ENCODE measurements around the gene INPP4A.

INPP4A gene

DNA sequence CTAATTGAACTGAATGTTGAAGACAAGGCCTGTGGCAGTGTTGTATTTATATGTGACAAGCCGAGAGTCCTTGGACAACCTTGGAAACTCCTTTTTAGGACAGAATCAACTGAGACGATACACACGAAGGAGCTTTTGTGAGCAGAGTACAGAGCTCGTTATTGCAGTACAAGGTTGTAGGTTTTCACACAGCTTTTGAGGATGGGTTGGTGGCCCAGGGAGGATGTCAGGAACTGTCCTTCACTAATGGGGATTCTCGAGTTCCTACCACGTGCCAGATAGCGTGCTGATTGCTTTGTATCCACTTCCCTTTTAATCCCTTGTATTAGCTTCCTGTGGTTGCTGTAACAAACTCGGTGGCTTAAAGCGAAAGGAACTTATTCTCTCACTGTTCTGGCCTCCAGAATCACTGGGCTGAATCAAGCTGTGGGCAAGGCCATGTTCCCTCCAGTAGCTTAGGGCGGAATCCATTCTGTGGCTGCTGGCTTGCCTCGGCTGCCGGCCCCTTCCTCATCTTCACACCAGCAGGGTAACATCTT lies 20.2 kb downstream of the INPP4A start:
- peak; percentile 17; the same call in 1 of the 3 replicates for ATAC-seq
- TF ChIP-seq, protein P1, sequence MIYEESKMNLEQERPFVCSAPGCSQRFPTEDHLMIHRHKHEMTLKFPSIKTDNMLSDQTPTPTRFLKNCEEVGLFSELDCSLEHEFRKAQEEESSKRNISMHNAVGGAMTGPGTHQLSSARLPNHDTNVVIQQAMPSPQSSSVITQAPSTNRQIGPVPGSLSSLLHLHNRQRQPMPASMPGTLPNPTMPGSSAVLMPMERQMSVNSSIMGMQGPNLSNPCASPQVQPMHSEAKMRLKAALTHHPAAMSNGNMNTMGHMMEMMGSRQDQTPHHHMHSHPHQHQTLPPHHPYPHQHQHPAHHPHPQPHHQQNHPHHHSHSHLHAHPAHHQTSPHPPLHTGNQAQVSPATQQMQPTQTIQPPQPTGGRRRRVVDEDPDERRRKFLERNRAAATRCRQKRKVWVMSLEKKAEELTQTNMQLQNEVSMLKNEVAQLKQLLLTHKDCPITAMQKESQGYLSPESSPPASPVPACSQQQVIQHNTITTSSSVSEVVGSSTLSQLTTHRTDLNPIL (CRISPR knock-in tag; IDR thresholded peaks at IDR 0.05; ENCODE audit: low read depth) = no peak
- no peak for TF ChIP-seq SNAI2 (CRISPR knock-in tag; IDR thresholded peaks at IDR 0.05)
- no peak for TF ChIP-seq ZNF70 (CRISPR knock-in tag; IDR thresholded peaks at IDR 0.05)
- TF ChIP-seq, protein P2, sequence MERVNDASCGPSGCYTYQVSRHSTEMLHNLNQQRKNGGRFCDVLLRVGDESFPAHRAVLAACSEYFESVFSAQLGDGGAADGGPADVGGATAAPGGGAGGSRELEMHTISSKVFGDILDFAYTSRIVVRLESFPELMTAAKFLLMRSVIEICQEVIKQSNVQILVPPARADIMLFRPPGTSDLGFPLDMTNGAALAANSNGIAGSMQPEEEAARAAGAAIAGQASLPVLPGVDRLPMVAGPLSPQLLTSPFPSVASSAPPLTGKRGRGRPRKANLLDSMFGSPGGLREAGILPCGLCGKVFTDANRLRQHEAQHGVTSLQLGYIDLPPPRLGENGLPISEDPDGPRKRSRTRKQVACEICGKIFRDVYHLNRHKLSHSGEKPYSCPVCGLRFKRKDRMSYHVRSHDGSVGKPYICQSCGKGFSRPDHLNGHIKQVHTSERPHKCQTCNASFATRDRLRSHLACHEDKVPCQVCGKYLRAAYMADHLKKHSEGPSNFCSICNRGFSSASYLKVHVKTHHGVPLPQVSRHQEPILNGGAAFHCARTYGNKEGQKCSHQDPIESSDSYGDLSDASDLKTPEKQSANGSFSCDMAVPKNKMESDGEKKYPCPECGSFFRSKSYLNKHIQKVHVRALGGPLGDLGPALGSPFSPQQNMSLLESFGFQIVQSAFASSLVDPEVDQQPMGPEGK (CRISPR knock-in tag; IDR thresholded peaks at IDR 0.05; ENCODE audit: borderline replicate concordance) = no peak
- TF ChIP-seq ISL1 (CRISPR knock-in tag; IDR thresholded peaks at IDR 0.05) = no peak
- TF ChIP-seq ZFP30 (CRISPR knock-in tag; IDR thresholded peaks at IDR 0.05) = no peak
- TF ChIP-seq GLIS3 (CRISPR knock-in tag; IDR thresholded peaks at IDR 0.05) = no peak
- no peak for TF ChIP-seq OSR1 (CRISPR knock-in tag; IDR thresholded peaks at IDR 0.05)
- TF ChIP-seq ZNF565 (CRISPR knock-in tag; conservative IDR thresholded peaks at IDR 0.05; ENCODE audit: low read depth) = no peak
- TF ChIP-seq ZC3H10 (CRISPR knock-in tag; IDR thresholded peaks at IDR 0.05) = no peak
- no peak for TF ChIP-seq ZNF8 (CRISPR knock-in tag; IDR thresholded peaks at IDR 0.05)
- TF ChIP-seq ZFP3 (CRISPR knock-in tag; IDR thresholded peaks at IDR 0.05) = no peak
- TF ChIP-seq, protein P3, sequence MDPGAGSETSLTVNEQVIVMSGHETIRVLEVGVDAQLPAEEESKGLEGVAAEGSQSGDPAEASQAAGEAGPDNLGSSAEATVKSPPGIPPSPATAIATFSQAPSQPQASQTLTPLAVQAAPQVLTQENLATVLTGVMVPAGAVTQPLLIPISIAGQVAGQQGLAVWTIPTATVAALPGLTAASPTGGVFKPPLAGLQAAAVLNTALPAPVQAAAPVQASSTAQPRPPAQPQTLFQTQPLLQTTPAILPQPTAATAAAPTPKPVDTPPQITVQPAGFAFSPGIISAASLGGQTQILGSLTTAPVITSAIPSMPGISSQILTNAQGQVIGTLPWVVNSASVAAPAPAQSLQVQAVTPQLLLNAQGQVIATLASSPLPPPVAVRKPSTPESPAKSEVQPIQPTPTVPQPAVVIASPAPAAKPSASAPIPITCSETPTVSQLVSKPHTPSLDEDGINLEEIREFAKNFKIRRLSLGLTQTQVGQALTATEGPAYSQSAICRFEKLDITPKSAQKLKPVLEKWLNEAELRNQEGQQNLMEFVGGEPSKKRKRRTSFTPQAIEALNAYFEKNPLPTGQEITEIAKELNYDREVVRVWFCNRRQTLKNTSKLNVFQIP (CRISPR knock-in tag; IDR thresholded peaks at IDR 0.05; ENCODE audit: borderline replicate concordance, low read depth) = no peak
- no peak for TF ChIP-seq TOX (CRISPR knock-in tag; IDR thresholded peaks at IDR 0.05; ENCODE audit: borderline replicate concordance)
- no peak for TF ChIP-seq RARB (CRISPR knock-in tag; IDR thresholded peaks at IDR 0.05)
- TF ChIP-seq ARNTL (CRISPR knock-in tag; IDR thresholded peaks at IDR 0.05; ENCODE audit: borderline replicate concordance, low read depth) = no peak

DNA sequence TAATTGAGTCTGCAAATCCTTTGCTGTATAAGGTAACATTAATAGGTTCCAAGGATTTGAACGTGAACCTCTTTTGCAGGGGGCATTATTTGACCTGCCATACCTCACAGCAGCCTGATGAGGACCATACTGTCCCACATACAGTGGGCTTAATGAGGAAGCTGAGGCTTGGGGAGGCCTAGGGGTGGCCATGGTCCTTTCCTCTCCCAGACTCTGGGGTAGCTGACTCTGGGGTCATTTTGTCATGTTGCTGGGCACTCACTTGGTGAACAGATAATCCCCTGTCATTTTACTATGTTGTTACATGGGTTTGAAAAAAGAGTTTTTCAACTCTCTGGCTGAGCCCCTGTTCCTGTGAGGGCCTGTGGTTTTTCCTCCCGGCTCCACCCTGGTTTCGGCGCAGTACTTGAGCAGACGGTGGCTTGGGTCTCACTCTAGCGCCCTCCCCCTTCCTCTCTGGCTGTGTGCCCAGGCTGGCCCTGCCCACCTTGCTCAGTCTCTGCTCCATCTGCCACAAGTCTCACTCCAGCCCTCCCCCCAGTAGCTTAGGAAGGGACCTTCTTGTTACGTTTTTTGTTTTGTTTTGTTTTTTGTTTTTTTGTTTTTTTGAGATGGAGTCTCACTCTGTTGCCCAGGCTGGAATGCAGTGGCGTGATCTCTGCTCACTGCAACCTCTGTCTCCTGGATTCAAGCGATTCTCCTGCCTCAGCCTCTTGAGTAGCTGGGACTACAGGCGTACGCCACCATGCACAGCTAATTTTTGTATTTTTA lies 21.0 kb downstream of the INPP4A start:
- ATAC-seq = peak; percentile 86

DNA sequence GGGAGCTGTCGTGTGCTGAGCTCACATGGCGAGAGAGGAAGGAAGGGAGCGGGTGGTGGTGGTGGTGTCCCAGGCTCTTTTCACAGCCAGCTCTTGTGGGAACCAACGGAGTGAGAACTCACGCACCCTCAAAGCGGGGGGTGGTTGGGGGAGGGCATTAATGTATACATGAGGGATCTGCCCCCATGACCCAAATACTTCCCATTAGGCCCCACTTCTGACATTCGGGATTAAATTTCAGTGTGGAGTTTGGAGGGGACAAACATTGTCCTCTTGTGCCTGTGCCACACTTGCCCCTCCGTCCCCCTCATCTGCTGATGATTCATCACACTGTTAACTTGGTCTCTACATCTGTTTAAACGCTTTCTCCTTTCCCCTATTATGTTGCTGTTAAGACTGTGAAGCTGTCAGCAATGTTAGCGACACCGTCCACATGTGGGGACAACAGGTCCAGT lies 22.5 kb downstream of the INPP4A start:
- TF ChIP-seq ZFP3 (CRISPR knock-in tag; IDR thresholded peaks at IDR 0.05) = no peak
- no peak for ATAC-seq

More for the DNA sequence above, 21.0 kb downstream of the INPP4A start:
- no peak for TF ChIP-seq GLIS3 (CRISPR knock-in tag; IDR thresholded peaks at IDR 0.05)
- TF ChIP-seq CSDC2 (CRISPR knock-in tag; IDR thresholded peaks at IDR 0.05) = no peak

DNA sequence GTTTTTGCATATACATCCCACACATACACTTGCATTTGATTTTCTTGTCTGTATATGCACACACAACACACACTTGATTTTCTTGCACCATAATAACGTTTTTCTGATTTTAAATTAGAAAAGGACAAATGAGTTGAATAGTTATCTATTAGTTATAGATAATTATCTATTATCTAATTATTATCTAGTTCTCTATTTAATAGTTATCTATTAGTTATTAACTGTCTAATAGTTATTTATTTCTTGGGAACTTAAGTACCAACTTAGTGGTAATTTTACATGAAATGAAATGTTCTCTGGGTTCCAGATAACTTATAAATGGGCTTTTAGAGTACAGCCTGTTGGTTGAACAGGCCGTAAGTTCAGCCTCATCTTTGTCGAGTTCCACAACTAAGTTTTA lies 23.0 kb downstream of the INPP4A start:
- ATAC-seq = no peak
- TF ChIP-seq PPARA (CRISPR knock-in tag; IDR thresholded peaks at IDR 0.05; ENCODE audit: borderline replicate concordance) = no peak
- TF ChIP-seq ARNTL (CRISPR knock-in tag; IDR thresholded peaks at IDR 0.05; ENCODE audit: borderline replicate concordance, low read depth) = no peak
- no peak for TF ChIP-seq ZFP3 (CRISPR knock-in tag; IDR thresholded peaks at IDR 0.05)
- TF ChIP-seq ZNF565 (CRISPR knock-in tag; conservative IDR thresholded peaks at IDR 0.05; ENCODE audit: low read depth) = no peak
- no peak for TF ChIP-seq RARB (CRISPR knock-in tag; IDR thresholded peaks at IDR 0.05)
- no peak for TF ChIP-seq CSDC2 (CRISPR knock-in tag; IDR thresholded peaks at IDR 0.05)
- TF ChIP-seq TOX (CRISPR knock-in tag; IDR thresholded peaks at IDR 0.05; ENCODE audit: borderline replicate concordance) = no peak
- TF ChIP-seq TCF4 (CRISPR knock-in tag; IDR thresholded peaks at IDR 0.05; ENCODE audit: borderline replicate concordance) = no peak
- TF ChIP-seq, protein P4, sequence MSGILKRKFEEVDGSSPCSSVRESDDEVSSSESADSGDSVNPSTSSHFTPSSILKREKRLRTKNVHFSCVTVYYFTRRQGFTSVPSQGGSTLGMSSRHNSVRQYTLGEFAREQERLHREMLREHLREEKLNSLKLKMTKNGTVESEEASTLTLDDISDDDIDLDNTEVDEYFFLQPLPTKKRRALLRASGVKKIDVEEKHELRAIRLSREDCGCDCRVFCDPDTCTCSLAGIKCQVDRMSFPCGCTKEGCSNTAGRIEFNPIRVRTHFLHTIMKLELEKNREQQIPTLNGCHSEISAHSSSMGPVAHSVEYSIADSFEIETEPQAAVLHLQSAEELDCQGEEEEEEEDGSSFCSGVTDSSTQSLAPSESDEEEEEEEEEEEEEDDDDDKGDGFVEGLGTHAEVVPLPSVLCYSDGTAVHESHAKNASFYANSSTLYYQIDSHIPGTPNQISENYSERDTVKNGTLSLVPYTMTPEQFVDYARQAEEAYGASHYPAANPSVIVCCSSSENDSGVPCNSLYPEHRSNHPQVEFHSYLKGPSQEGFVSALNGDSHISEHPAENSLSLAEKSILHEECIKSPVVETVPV (CRISPR knock-in tag; IDR thresholded peaks at IDR 0.05) = no peak
- TF ChIP-seq BACH2 (CRISPR knock-in tag; IDR thresholded peaks at IDR 0.05; ENCODE audit: borderline replicate concordance) = no peak
- no peak for TF ChIP-seq SNAI2 (CRISPR knock-in tag; IDR thresholded peaks at IDR 0.05)
- no peak for TF ChIP-seq ESRRG (CRISPR knock-in tag; IDR thresholded peaks at IDR 0.05)
- TF ChIP-seq OSR1 (CRISPR knock-in tag; IDR thresholded peaks at IDR 0.05) = no peak
- no peak for TF ChIP-seq ZFP30 (CRISPR knock-in tag; IDR thresholded peaks at IDR 0.05)
- TF ChIP-seq GLIS3 (CRISPR knock-in tag; IDR thresholded peaks at IDR 0.05) = no peak
- TF ChIP-seq, protein P3 (CRISPR knock-in tag; IDR thresholded peaks at IDR 0.05; ENCODE audit: borderline replicate concordance, low read depth) = no peak
- TF ChIP-seq, protein P5, sequence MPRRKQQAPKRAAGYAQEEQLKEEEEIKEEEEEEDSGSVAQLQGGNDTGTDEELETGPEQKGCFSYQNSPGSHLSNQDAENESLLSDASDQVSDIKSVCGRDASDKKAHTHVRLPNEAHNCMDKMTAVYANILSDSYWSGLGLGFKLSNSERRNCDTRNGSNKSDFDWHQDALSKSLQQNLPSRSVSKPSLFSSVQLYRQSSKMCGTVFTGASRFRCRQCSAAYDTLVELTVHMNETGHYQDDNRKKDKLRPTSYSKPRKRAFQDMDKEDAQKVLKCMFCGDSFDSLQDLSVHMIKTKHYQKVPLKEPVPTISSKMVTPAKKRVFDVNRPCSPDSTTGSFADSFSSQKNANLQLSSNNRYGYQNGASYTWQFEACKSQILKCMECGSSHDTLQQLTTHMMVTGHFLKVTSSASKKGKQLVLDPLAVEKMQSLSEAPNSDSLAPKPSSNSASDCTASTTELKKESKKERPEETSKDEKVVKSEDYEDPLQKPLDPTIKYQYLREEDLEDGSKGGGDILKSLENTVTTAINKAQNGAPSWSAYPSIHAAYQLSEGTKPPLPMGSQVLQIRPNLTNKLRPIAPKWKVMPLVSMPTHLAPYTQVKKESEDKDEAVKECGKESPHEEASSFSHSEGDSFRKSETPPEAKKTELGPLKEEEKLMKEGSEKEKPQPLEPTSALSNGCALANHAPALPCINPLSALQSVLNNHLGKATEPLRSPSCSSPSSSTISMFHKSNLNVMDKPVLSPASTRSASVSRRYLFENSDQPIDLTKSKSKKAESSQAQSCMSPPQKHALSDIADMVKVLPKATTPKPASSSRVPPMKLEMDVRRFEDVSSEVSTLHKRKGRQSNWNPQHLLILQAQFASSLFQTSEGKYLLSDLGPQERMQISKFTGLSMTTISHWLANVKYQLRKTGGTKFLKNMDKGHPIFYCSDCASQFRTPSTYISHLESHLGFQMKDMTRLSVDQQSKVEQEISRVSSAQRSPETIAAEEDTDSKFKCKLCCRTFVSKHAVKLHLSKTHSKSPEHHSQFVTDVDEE (CRISPR knock-in tag; IDR thresholded peaks at IDR 0.05) = no peak
- TF ChIP-seq ZNF70 (CRISPR knock-in tag; IDR thresholded peaks at IDR 0.05) = no peak

All from SK-N-SH treated with all-trans-retinoic acid at 6 μM for 48 hours (cell line).